ENCODE measurements around the gene CDH13. TPM values are rescaled to one million over a fixed set of nuclear protein-coding genes. Genes with fewer than 3 reads are reported as not detected.
A peak's percentile ranks its signal among the peaks of the same experiment; 100 is the strongest.

CDH13 gene
- total and polyA plus RNA-seq, 2 donors (not counting 1 experiment from before 2014, with no cell fraction given), result 27.6 to 96.7 TPM

- no peak overlapping the region for H3K9ac ChIP-seq (ENCODE audit: insufficient read depth, low read length)
- H3K27me3 ChIP-seq (ENCODE audit: control insufficient read depth, insufficient read depth, low read length), result no peaks in the 10 kb centered on the region
- no peaks in the 10 kb centered on the region for H3K9me3 ChIP-seq (ENCODE audit: control insufficient read depth, insufficient read depth, low read depth, low read length)
- H3K27ac ChIP-seq (ENCODE audit: insufficient read depth, low read length), result no peak overlapping the region
- peak in 1 of 2 donors; percentile 47 for DNase-seq (ENCODE audit: low read depth in 2 of 2)
- no peaks in the 10 kb centered on the region for H4K20me1 ChIP-seq (ENCODE audit: control insufficient read depth, extremely low read depth, insufficient read depth, low read length)
- no peaks in the 10 kb centered on the region for H3K36me3 ChIP-seq (ENCODE audit: control insufficient read depth, insufficient read depth, low read length)
- H3K4me2 ChIP-seq (ENCODE audit: extremely low read depth, insufficient read depth, low read length), result no peak overlapping the region
- no peak overlapping the region for H2AFZ ChIP-seq (ENCODE audit: low read length)
- TF ChIP-seq CTCF (conservative IDR thresholded peaks at IDR 0.05 in 1 of 2, IDR thresholded peaks at IDR 0.05 in 1 of 2; ENCODE audit: low read depth in 1 of 2, low read length in 2 of 2), result no peak
- no peak for TF ChIP-seq EZH2 (IDR thresholded peaks at IDR 0.05; ENCODE audit: low read length, missing control alignments)
- H3K4me1 ChIP-seq (ENCODE audit: control insufficient read depth, extremely low read depth, insufficient read depth, low read length), result no peaks in the 10 kb centered on the region
- no peak overlapping the region for H3K4me3 ChIP-seq (replicated peaks in 1 of 4; ENCODE audit: control extremely low read depth in 1 of 4, insufficient read depth in 1 of 4, low read depth in 3 of 4, low read length in 4 of 4)
- H3K79me2 ChIP-seq (ENCODE audit: control insufficient read depth, insufficient read depth, low read length), result no peaks in the 10 kb centered on the region
Observed at GRCh38 chr16:83113811-83114210, 487.0 kb downstream of the CDH13 start.

- H3K27me3 ChIP-seq (ENCODE audit: control insufficient read depth, insufficient read depth, low read length), result no peaks in the 10 kb centered on the region
- no peak overlapping the region for H3K27ac ChIP-seq (ENCODE audit: insufficient read depth, low read length)
- DNase-seq (ENCODE audit: low read depth in 2 of 2), result no peak
- no peaks in the 10 kb centered on the region for H3K9me3 ChIP-seq (ENCODE audit: control insufficient read depth, insufficient read depth, low read depth, low read length)
- H2AFZ ChIP-seq (ENCODE audit: low read length), result no peak overlapping the region
- no peak overlapping the region for H3K4me2 ChIP-seq (ENCODE audit: extremely low read depth, insufficient read depth, low read length)
- H3K4me3 ChIP-seq (replicated peaks in 1 of 4; ENCODE audit: control extremely low read depth in 1 of 4, insufficient read depth in 1 of 4, low read depth in 3 of 4, low read length in 4 of 4), result no peak overlapping the region
- H3K36me3 ChIP-seq (ENCODE audit: control insufficient read depth, insufficient read depth, low read length), result no peaks in the 10 kb centered on the region
- no peaks in the 10 kb centered on the region for H3K79me2 ChIP-seq (ENCODE audit: control insufficient read depth, insufficient read depth, low read length)
- H3K9ac ChIP-seq (ENCODE audit: insufficient read depth, low read length), result no peak overlapping the region
- H3K4me1 ChIP-seq (ENCODE audit: control insufficient read depth, extremely low read depth, insufficient read depth, low read length), result no peaks in the 10 kb centered on the region
- no peak for TF ChIP-seq EZH2 (IDR thresholded peaks at IDR 0.05; ENCODE audit: low read length, missing control alignments)
- no peak for TF ChIP-seq CTCF (conservative IDR thresholded peaks at IDR 0.05 in 1 of 2, IDR thresholded peaks at IDR 0.05 in 1 of 2; ENCODE audit: low read depth in 1 of 2, low read length in 2 of 2)
- H4K20me1 ChIP-seq (ENCODE audit: control insufficient read depth, extremely low read depth, insufficient read depth, low read length), result no peaks in the 10 kb centered on the region
Observed at GRCh38 chr16:83115491-83116232, 488.9 kb downstream of the CDH13 start.

DNA sequence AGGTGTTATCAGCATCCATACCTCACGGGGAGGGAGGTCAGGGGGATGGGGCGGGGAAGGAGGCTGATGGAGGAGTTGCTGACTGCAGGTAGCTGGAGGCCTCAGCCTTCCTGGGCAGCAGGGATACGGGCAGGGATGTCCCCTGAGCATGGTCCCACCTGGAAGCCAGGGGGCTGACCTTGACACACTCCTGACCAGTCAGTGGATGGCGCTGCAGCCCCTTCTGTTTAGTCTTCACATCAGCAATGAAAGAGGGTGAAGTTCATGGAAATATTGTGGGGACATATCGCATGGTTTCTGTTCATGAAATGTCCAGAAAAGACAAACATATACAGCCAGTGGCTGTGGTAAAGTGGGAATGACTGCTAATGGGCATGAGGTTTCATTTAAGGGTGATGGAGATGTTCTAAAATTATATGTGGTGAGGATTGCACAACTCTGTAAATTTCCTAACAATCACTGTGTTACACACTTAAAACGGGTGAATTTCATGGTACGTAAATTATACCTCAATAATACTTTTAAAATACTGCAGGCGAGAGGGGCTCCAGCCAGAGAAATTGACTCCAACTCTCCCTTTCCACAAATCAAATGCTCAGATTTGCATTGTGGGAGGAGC is 489.6 kb downstream of the CDH13 start:
- Histone ChIP-seq H4K20me1 (ENCODE audit: control insufficient read depth, extremely low read depth, insufficient read depth, low read length) (no peaks in the 10 kb centered on the region), H3K27ac (ENCODE audit: insufficient read depth, low read length) (no peak overlapping the region), H3K36me3 (ENCODE audit: control insufficient read depth, insufficient read depth, low read length) (no peaks in the 10 kb centered on the region), H2AFZ (ENCODE audit: low read length) (no peak overlapping the region), H3K27me3 (ENCODE audit: control insufficient read depth, insufficient read depth, low read length) (no peaks in the 10 kb centered on the region), H3K4me2 (ENCODE audit: extremely low read depth, insufficient read depth, low read length) (no peak overlapping the region), H3K9me3 (ENCODE audit: control insufficient read depth, insufficient read depth, low read depth, low read length) (no peaks in the 10 kb centered on the region), H3K4me3 (replicated peaks in 1 of 4; ENCODE audit: control extremely low read depth in 1 of 4, insufficient read depth in 1 of 4, low read depth in 3 of 4, low read length in 4 of 4) (no peak overlapping the region), H3K9ac (ENCODE audit: insufficient read depth, low read length) (no peak overlapping the region), H3K4me1 (ENCODE audit: control insufficient read depth, extremely low read depth, insufficient read depth, low read length) (no peaks in the 10 kb centered on the region), H3K79me2 (ENCODE audit: control insufficient read depth, insufficient read depth, low read length) (no peaks in the 10 kb centered on the region)
- TF ChIP-seq EZH2 (IDR thresholded peaks at IDR 0.05; ENCODE audit: low read length, missing control alignments), result no peak
- no peak for TF ChIP-seq CTCF (conservative IDR thresholded peaks at IDR 0.05 in 1 of 2, IDR thresholded peaks at IDR 0.05 in 1 of 2; ENCODE audit: low read depth in 1 of 2, low read length in 2 of 2)
- peak in 1 of 2 donors; percentile 66 for DNase-seq (ENCODE audit: low read depth in 2 of 2)

Measured in fibroblast of lung (primary cell).